ENCODE results near the gene GMFB.

GMFB gene

GRCh38 chr14:54425068-54425467 lies 63.7 kb downstream of the GMFB start:
- no peak for DNase-seq
